ENCODE results near the gene ZNF778. TPM values are rescaled to one million over a fixed set of nuclear protein-coding genes. Genes with fewer than 3 reads are reported as not detected.

Gene ZNF778
- total RNA-seq, 4 donors from 2014 or later, result 3.4 to 10.7 (median 6.5) TPM

GRCh38 chr16:89176717-89177116, 40.8 kb upstream of the ZNF778 start:
- no peak for DNase-seq
- no peak overlapping the region for H3K4me3 ChIP-seq
- intact Hi-C loops (cut with DNase I), result no loop called here
- WGBS, 2 donors, result 94% methylated on average over 2 to 6 of the region's 9 CpGs
- H3K9me3 ChIP-seq, result no peaks in the 10 kb centered on the region
- TF ChIP-seq POLR2A (IDR thresholded peaks at IDR 0.05), result no peak
- no peak for TF ChIP-seq CTCF (IDR thresholded peaks at IDR 0.05)
- H3K27ac ChIP-seq, result no peak overlapping the region
- peaks cover 1 to 12% (median 5%) of the 10 kb centered on the region in 3 donors for H3K4me1 ChIP-seq
- H3K36me3 ChIP-seq, result no peaks in the 10 kb centered on the region
- peaks cover 0 to 99% (median 0%) of the 10 kb centered on the region in 4 donors for H3K27me3 ChIP-seq

- Histone ChIP-seq H3K9me3 (no peaks in the 10 kb centered on the region), H3K36me3 (no peaks in the 10 kb centered on the region), H3K27ac (no peak overlapping the region), H3K4me3 (no peak overlapping the region), H3K4me1 (peaks cover 0 to 7% (median 0%) of the 10 kb centered on the region in 3 donors), H3K27me3 (peaks cover 0 to 95% (median 0%) of the 10 kb centered on the region in 4 donors)
- intact Hi-C loops (cut with DNase I), result no loop called here
- TF ChIP-seq CTCF (IDR thresholded peaks at IDR 0.05) (no peak), POLR2A (IDR thresholded peaks at IDR 0.05) (no peak)
- DNase-seq, result no peak
- WGBS, 2 donors, result 50 to 72% methylated on average over 2 to 4 of the region's 12 CpGs
Measured at GRCh38 chr16:89177501-89177900, 40.0 kb upstream of the ZNF778 start.

- no peak overlapping the region for H3K27ac ChIP-seq
- no peaks in the 10 kb centered on the region for H3K36me3 ChIP-seq
- DNase-seq, result no peak
- intact Hi-C loops (cut with DNase I), result no loop called here
- peaks cover 0 to 7% (median 0%) of the 10 kb centered on the region in 3 donors for H3K4me1 ChIP-seq
- H3K9me3 ChIP-seq, result no peaks in the 10 kb centered on the region
- H3K4me3 ChIP-seq, result no peak overlapping the region
- WGBS, 2 donors, result 74% methylated on average over 9 of the region's 24 CpGs; no CpG with 5 or more reads in 1 of the 2 donors
- H3K27me3 ChIP-seq, result peaks cover 0 to 95% (median 0%) of the 10 kb centered on the region in 4 donors
- TF ChIP-seq POLR2A (IDR thresholded peaks at IDR 0.05) (no peak), CTCF (IDR thresholded peaks at IDR 0.05) (no peak)
Measured at GRCh38 chr16:89178453-89179147, 38.9 kb upstream of the ZNF778 start.

- H3K27ac ChIP-seq, result no peak overlapping the region
- no peaks in the 10 kb centered on the region for H3K9me3 ChIP-seq
- no peak for DNase-seq
- no peak for TF ChIP-seq POLR2A (IDR thresholded peaks at IDR 0.05)
- TF ChIP-seq CTCF (IDR thresholded peaks at IDR 0.05), result no peak
- intact Hi-C loops (cut with DNase I), result no loop called here
- WGBS, 2 donors, result 74 to 75% methylated on average over 5 to 6 of the region's 19 CpGs
- no peaks in the 10 kb centered on the region for H3K36me3 ChIP-seq
- peaks cover 0 to 95% (median 0%) of the 10 kb centered on the region in 4 donors for H3K27me3 ChIP-seq
- no peak overlapping the region for H3K4me3 ChIP-seq
- H3K4me1 ChIP-seq, result peaks cover 0 to 7% (median 0%) of the 10 kb centered on the region in 3 donors
Measured at GRCh38 chr16:89179148-89179484, 38.4 kb upstream of the ZNF778 start.

- WGBS, 2 donors, result 55% methylated on average over 9 of the region's 25 CpGs; no CpG with 5 or more reads in 1 of the 2 donors
- no peak for DNase-seq
- peaks cover 0 to 7% (median 0%) of the 10 kb centered on the region in 3 donors for H3K4me1 ChIP-seq
- TF ChIP-seq CTCF (IDR thresholded peaks at IDR 0.05) (no peak), POLR2A (IDR thresholded peaks at IDR 0.05) (no peak)
- peaks cover 0 to 96% (median 0%) of the 10 kb centered on the region in 4 donors for H3K27me3 ChIP-seq
- H3K4me3 ChIP-seq, result no peak overlapping the region
- no peaks in the 10 kb centered on the region for H3K9me3 ChIP-seq
- no peak overlapping the region for H3K27ac ChIP-seq
- intact Hi-C loops (cut with DNase I), result no loop called here
- H3K36me3 ChIP-seq, result no peaks in the 10 kb centered on the region
Measured at GRCh38 chr16:89179656-89180315, 37.7 kb upstream of the ZNF778 start.
